GM12878 (cell line): ENCODE measurements around the gene CDCA5. TPM values are rescaled to one million over a fixed set of nuclear protein-coding genes. Genes with fewer than 3 reads are reported as not detected.

ENCODE experiments used
- ATAC-seq: fragments of 200-7000 bp; cut with Tn5 transposase; 3 replicates; pipeline ENCODE4 v1.9.1; 2020; ENCODE audit warnings: mild to moderate bottlenecking, moderate library complexity
- BruUV-seq: library from RNA; stranded (reverse); fragments of 400-500 nt; replicated peaks from 2 replicates; lab custom pipeline; 2021; lab: Mats Ljungman, UMichigan
- CTCF ChIA-PET: fragments of 300-600 bp; sonication (Branson Sonifier 250); formaldehyde crosslinking; extraction: SDS; loops from one replicate; lab custom pipeline; 2021; ENCODE audit warnings: inconsistent platforms; lab: Yijun Ruan, JAX
- POLR2A ChIA-PET: fragments of 350-600 bp; formaldehyde crosslinking; extraction: SDS; loops from one replicate; lab custom pipeline; 2021; ENCODE audit warnings: inconsistent platforms; lab: Charles Lee
- RAD21 ChIA-PET: fragments of 300-600 bp; sonication (Branson Sonifier 250); formaldehyde crosslinking; loops from one replicate; lab custom pipeline; 2023; ENCODE audit warnings: antibody characterized with exemption; ENCODE audit not compliant: unreplicated experiment; lab: Charles Lee
- SMC1A ChIA-PET: fragments of 300-600 bp; sonication (Branson Sonifier 250); formaldehyde crosslinking; loops from one replicate; lab custom pipeline; 2023; ENCODE audit not compliant: unreplicated experiment, uncharacterized antibody; lab: Charles Lee
- DNase-seq: peaks from one replicate; pipeline ENCODE4 v3.0.0-alpha.2; 2011; ENCODE audit warnings: low read depth, low spot score
- FAIRE-seq: peaks from 3 replicates; lab custom pipeline; 2011; peaks lifted over from hg19 to GRCh38; lab: Jason Lieb, UNC
- H2AFZ ChIP-seq: 2 replicates; pipeline ENCODE4 v1.6.0; 2011; ENCODE audit warnings: low read depth, low read length, control low read depth; ENCODE audit not compliant: control insufficient read depth
- H3K27ac ChIP-seq: 2 replicates; pipeline ENCODE4 v1.5.1; 2011; ENCODE audit warnings: control low read depth; ENCODE audit not compliant: control insufficient read depth, insufficient read depth
- H3K27me3 ChIP-seq, 2 experiments: replicated peaks in 1 of 2; 2 replicates each; pipeline versions ENCODE4 v1.6.0 to v1.6.1; 2011; ENCODE audit warnings: low read length in 1 of 2; ENCODE audit not compliant: control insufficient read depth in 2 of 2, insufficient read depth in 2 of 2
- H3K36me3 ChIP-seq, 2 experiments: 2 replicates each; pipeline ENCODE4 v1.5.1; 2011; ENCODE audit warnings: low read length in 1 of 2; ENCODE audit not compliant: control insufficient read depth in 2 of 2, insufficient read depth in 2 of 2
- H3K4me1 ChIP-seq: 2 replicates; pipeline ENCODE4 v1.6.1; 2011; ENCODE audit warnings: mild to moderate bottlenecking, low read length, moderate library complexity, mixed read lengths; ENCODE audit not compliant: control insufficient read depth, insufficient read depth
- H3K4me2 ChIP-seq: 2 replicates; pipeline ENCODE4 v1.6.0; 2011; ENCODE audit warnings: control low read depth; ENCODE audit not compliant: control insufficient read depth, insufficient read depth
- H3K4me3 ChIP-seq: fragments of 200-600 bp; sonication (generic); 2 replicates; pipeline ENCODE4 v1.5.1; 2016
- H3K79me2 ChIP-seq: 2 replicates; pipeline ENCODE4 v1.6.0; 2011; ENCODE audit warnings: low read length; ENCODE audit not compliant: control insufficient read depth, insufficient read depth
- H3K9ac ChIP-seq: 2 replicates; pipeline ENCODE4 v1.8.0; 2011; ENCODE audit warnings: low read length, control low read depth, mixed read lengths; ENCODE audit not compliant: control insufficient read depth, insufficient read depth
- H3K9me3 ChIP-seq: replicated peaks from 3 replicates; pipeline ENCODE4 v1.5.1; 2011; ENCODE audit warnings: mild to moderate bottlenecking, low read length; ENCODE audit not compliant: control insufficient read depth, insufficient read depth
- H4K20me1 ChIP-seq: 2 replicates; pipeline ENCODE4 v1.6.0; 2011; ENCODE audit not compliant: control insufficient read depth, insufficient read depth
- ATF2 ChIP-seq: IDR thresholded peaks from 2 replicates; pipeline ENCODE4 v1.6.1; 2012; ENCODE audit warnings: low read length, inconsistent platforms
- BCL11A ChIP-seq: IDR thresholded peaks from 2 replicates; pipeline ENCODE4 v1.6.1; 2011; ENCODE audit warnings: low read depth, low read length
- BRCA1 ChIP-seq: IDR thresholded peaks from 2 replicates; pipeline ENCODE4 v1.6.1; 2011; ENCODE audit warnings: low read depth, low read length, improper control_type of control experiment
- CBFB ChIP-seq: IDR thresholded peaks from 2 replicates; pipeline ENCODE4 v1.6.1; 2016; ENCODE audit warnings: antibody characterized with exemption, low read depth
- CHD2 ChIP-seq: IDR thresholded peaks from 2 replicates; pipeline ENCODE4 v1.6.1; 2011; ENCODE audit warnings: low read depth, low read length, improper control_type of control experiment, borderline replicate concordance
- ELK1 ChIP-seq: IDR thresholded peaks from 2 replicates; pipeline ENCODE4 v1.6.1; 2012; ENCODE audit warnings: low read depth, low read length, improper control_type of control experiment
- ETV6 ChIP-seq, 2 experiments: fragments of 450-650 bp in 1 of 2; IDR thresholded peaks in 1 of 2; conservative IDR thresholded peaks in 1 of 2; 2 replicates each; pipeline ENCODE4 v1.6.1; 2014; ENCODE audit warnings: antibody characterized with exemption in 1 of 2, borderline replicate concordance in 1 of 2, low read depth in 1 of 2, mild to moderate bottlenecking in 1 of 2, moderate library complexity in 1 of 2
- FOS ChIP-seq: IDR thresholded peaks from 3 replicates; pipeline ENCODE4 v1.6.1; 2011; ENCODE audit warnings: borderline replicate concordance; ENCODE audit not compliant: insufficient read length; ENCODE audit errors: extremely low read depth
- HDAC6 ChIP-seq: fragments of 200-600 bp; sonication (generic); IDR thresholded peaks from one replicate; pipeline ENCODE4 v1.8.0; 2017; ENCODE audit warnings: antibody characterized with exemption; ENCODE audit not compliant: unreplicated experiment
- JUNB ChIP-seq: IDR thresholded peaks from 2 replicates; pipeline ENCODE4 v1.6.1; 2016; ENCODE audit warnings: antibody characterized with exemption, mild to moderate bottlenecking
- JUND ChIP-seq: IDR thresholded peaks from 2 replicates; pipeline ENCODE4 v1.6.1; 2012; ENCODE audit warnings: low read depth, mild to moderate bottlenecking, low read length, improper control_type of control experiment, moderate library complexity
- NR2F1 ChIP-seq: fragments of 450-650 bp; conservative IDR thresholded peaks from 2 replicates; pipeline ENCODE4 v1.6.1; 2017; ENCODE audit warnings: mild to moderate bottlenecking
- PKNOX1 ChIP-seq: fragments of 450-650 bp; IDR thresholded peaks from 2 replicates; pipeline ENCODE4 v1.6.1; 2016; ENCODE audit warnings: mild to moderate bottlenecking
- RBBP5 ChIP-seq: fragments of 200-600 bp; sonication (generic); conservative IDR thresholded peaks from 2 replicates; pipeline ENCODE4 v1.6.1; 2016
- STAT1 ChIP-seq: fragments of 450-650 bp; conservative IDR thresholded peaks from 2 replicates; pipeline ENCODE4 v1.6.1; 2014; ENCODE audit warnings: antibody characterized with exemption, mild to moderate bottlenecking
- TAF1 ChIP-seq: IDR thresholded peaks from 2 replicates; pipeline ENCODE4 v1.6.1; 2011; ENCODE audit warnings: mild to moderate bottlenecking, low read depth, low read length, borderline replicate concordance
- TARDBP ChIP-seq: IDR thresholded peaks from 2 replicates; pipeline ENCODE4 v1.6.1; 2016; ENCODE audit warnings: borderline replicate concordance
- TBL1XR1 ChIP-seq: IDR thresholded peaks from 2 replicates; pipeline ENCODE4 v1.6.1; 2012; ENCODE audit warnings: low read depth, low read length, improper control_type of control experiment
- TCF7 ChIP-seq: IDR thresholded peaks from 2 replicates; pipeline ENCODE4 v1.6.1; 2014; ENCODE audit warnings: antibody characterized with exemption, borderline replicate concordance
- ZNF274 ChIP-seq: IDR thresholded peaks from one replicate; pipeline ENCODE4 v1.8.0; 2011; ENCODE audit not compliant: insufficient read length, insufficient read depth
- ZZZ3 ChIP-seq: IDR thresholded peaks from 2 replicates; pipeline ENCODE4 v1.6.1; 2011; ENCODE audit warnings: low read depth; ENCODE audit not compliant: control insufficient read depth, insufficient read length
- WGBS: methylation state at CpG from one replicate; pipeline ENCODE4 v1.1.6; 2016; ENCODE audit warnings: low lambda C conversion rate; ENCODE audit not compliant: insufficient replicate concordance, insufficient coverage; ENCODE audit errors: missing lambda C conversion rate; 5-methylcytosine and 5-hydroxymethylcytosine counted together
- in situ Hi-C: fragments of 300-500 bp; cut with MboI; formaldehyde crosslinking; loops from 9 replicates; pipeline ENCODE4 v1.14.3; 2018; ENCODE audit warnings: mixed read lengths
- intact Hi-C: fragments of 100-400 bp; cut with micrococcal nuclease; formaldehyde crosslinking; loops from one replicate; pipeline ENCODE4 v1.14.2; 2022; ENCODE audit not compliant: unreplicated experiment
- polyA plus RNA-seq, 11 experiments: library from polyadenylated mRNA; depleted of rRNA in 4 of 11; unstranded in 6 of 11; stranded (reverse) in 5 of 11; fragments of >200 nt; fragmentation: Nextera tagmentation in 4 of 11; fragmentation: Illumina TruSeq in 1 of 11; extraction: Ambion mirVana in 4 of 11; extraction: Trizol in 1 of 11; gene quantifications; 1 replicate in 1 of 11; 2 replicates in 10 of 11; pipeline versions ENCODE4 v1.2.1 to v1.2.3, GENCODE V29; 2011 to 2016; ENCODE audit warnings: inconsistent platforms in 2 of 11, missing spikeins in 2 of 11, low read depth in 1 of 11
- total RNA-seq, 4 experiments: library from RNA; depleted of rRNA in 3 of 4; stranded (reverse); fragments of >200 nt in 3 of 4; fragmentation: Illumina TruSeq in 1 of 4; extraction: Trizol in 1 of 4; gene quantifications; 2 replicates each; pipeline versions ENCODE4 v1.2.1 to v1.2.3, GENCODE V29; 2013 to 2021

Gene CDCA5
- total and polyA plus RNA-seq, 10 of the 15 experiments (the other 5 are each of a cell fraction or from before 2014, with no cell fraction given): 21.2 to 107 (median 64.9) TPM

GRCh38 chr11:65036931-65037330 lies 46.9 kb downstream of the CDCA5 start (continued):
- no peak for TF ChIP-seq CHD2

- intact Hi-C loops: no loop called here
- H3K4me2 ChIP-seq: no peak overlapping the region
- H3K79me2 ChIP-seq: no peaks in the 10 kb centered on the region
- peaks cover 14% of the 10 kb centered on the region for H3K4me1 ChIP-seq
- POLR2A ChIA-PET: no interaction called here
- 77% methylated on average over 11 of the region's 11 CpGs for WGBS
- no peaks in the 10 kb centered on the region for H3K27me3 ChIP-seq
- CTCF ChIA-PET: interaction anchor here (0.6 to 1.1 kb wide), 3 partner anchors 23 to 82 kb away, joined by 3 read pairs; partner anchors contain the start of gene ZNHIT2
- in situ Hi-C loops: no loop called here
- H4K20me1 ChIP-seq: no peaks in the 10 kb centered on the region
- FAIRE-seq (no peak), DNase-seq (no peak), ATAC-seq (no peak)
- no peak overlapping the region for H3K27ac ChIP-seq
- H2AFZ ChIP-seq: no peak overlapping the region
- no TSS peak for BruUV-seq
- RAD21 ChIA-PET: no interaction called here
- no peaks in the 10 kb centered on the region for H3K9me3 ChIP-seq
- H3K4me3 ChIP-seq: no peak overlapping the region
- SMC1A ChIA-PET: no interaction called here
- TF ChIP-seq BRCA1: no peak
- TF ChIP-seq BCL11A: no peak
- TF ChIP-seq PKNOX1: no peak
- TF ChIP-seq JUNB: no peak
- no peak for TF ChIP-seq FOS
- TF ChIP-seq TARDBP: no peak
- TF ChIP-seq ETV6 (conservative IDR thresholded peaks at IDR 0.05 in 1 of 2, IDR thresholded peaks at IDR 0.05 in 1 of 2; ENCODE audit: borderline replicate concordance in 1 of 2, low read depth in 1 of 2): no peak
- no peak for TF ChIP-seq HDAC6
- no peak for TF ChIP-seq ELK1
- TF ChIP-seq ZZZ3: no peak
- TF ChIP-seq TAF1: no peak
- TF ChIP-seq ZNF274: no peak
- TF ChIP-seq STAT1: no peak
- TF ChIP-seq RBBP5: no peak
- no peak for TF ChIP-seq ATF2
- no peak for TF ChIP-seq CBFB
- no peak for TF ChIP-seq TBL1XR1
- TF ChIP-seq TCF7: no peak
- TF ChIP-seq JUND: no peak
- TF ChIP-seq NR2F1: no peak
- peaks cover 0 to 4% of the 10 kb centered on the region in 2 experiments; a peak in 1 of 4 replicates for H3K36me3 ChIP-seq
- no peak overlapping the region for H3K9ac ChIP-seq
Measured at GRCh38 chr11:65035579-65035978, 48.3 kb downstream of the CDCA5 start.
